Common myeloid progenitor, CD34-positive (primary cell): ENCODE measurements around the gene APOL1.
"Not testable (repeated sequence)": the region's sequence is repeated elsewhere in the genome, so short reads cannot be mapped to it uniquely, and the experiment has no call there.

Experiments
- CTCF ChIA-PET: fragments of 350-600 bp; sonication (Branson Sonifier 250); formaldehyde crosslinking; loops from one replicate; lab custom pipeline; 2021; ENCODE audit warnings: antibody characterized with exemption; lab: Charles Lee
- POLR2A ChIA-PET: fragments of 350-600 bp; sonication (Branson Sonifier 250); formaldehyde crosslinking; loops from one replicate; lab custom pipeline; 2021; ENCODE audit warnings: antibody characterized with exemption; lab: Charles Lee
- DNase-seq, 3 donors: peaks; one replicate each; pipeline versions ENCODE4 v3.0.0 to v3.0.0-alpha.2; 2013
- H3K27ac ChIP-seq, 2 experiments: 1 replicate in 1 of 2; 2 replicates in 1 of 2; pipeline ENCODE4 v1.7.0; 2013; ENCODE audit warnings: inconsistent platforms in 2 of 2, low read length in 2 of 2, mild to moderate bottlenecking in 2 of 2, low read depth in 1 of 2, moderate library complexity in 1 of 2; ENCODE audit not compliant: severe bottlenecking in 2 of 2, insufficient read depth in 1 of 2, poor library complexity in 1 of 2
- H3K27me3 ChIP-seq, 5 experiments: replicated peaks in 2 of 5; 1 replicate in 3 of 5; 2 replicates in 2 of 5; pipeline versions ENCODE4 v1.6.1 to v1.7.0; 2013; ENCODE audit warnings: low read length in 4 of 5, mild to moderate bottlenecking in 2 of 5, moderate library complexity in 2 of 5, inconsistent platforms in 1 of 5; ENCODE audit not compliant: insufficient read depth in 5 of 5, control insufficient read depth in 4 of 5
- H3K36me3 ChIP-seq, 4 experiments: 1 replicate in 2 of 4; 2 replicates in 2 of 4; pipeline versions ENCODE4 v1.6.1 to v1.7.0; 2013; ENCODE audit warnings: low read length in 3 of 4, control low read depth in 1 of 4, mild to moderate bottlenecking in 1 of 4; ENCODE audit not compliant: control insufficient read depth in 4 of 4, insufficient read depth in 4 of 4
- H3K4me1 ChIP-seq, 4 experiments: 1 replicate in 3 of 4; 2 replicates in 1 of 4; pipeline versions ENCODE4 v1.6.1 to v1.7.1; 2013; ENCODE audit warnings: low read length in 3 of 4, mild to moderate bottlenecking in 3 of 4, control low read depth in 1 of 4, inconsistent platforms in 1 of 4, moderate library complexity in 1 of 4; ENCODE audit not compliant: control insufficient read depth in 4 of 4, insufficient read depth in 4 of 4; ENCODE audit errors: control extremely low read depth in 1 of 4
- H3K4me3 ChIP-seq, 7 experiments: 1 replicate in 4 of 7; 2 replicates in 3 of 7; pipeline versions ENCODE4 v1.5.1 to v1.7.0; 2013; ENCODE audit warnings: mild to moderate bottlenecking in 7 of 7, low read length in 6 of 7, moderate library complexity in 6 of 7, inconsistent platforms in 2 of 7, low read depth in 2 of 7, control low read depth in 1 of 7; ENCODE audit not compliant: insufficient read depth in 4 of 7, control insufficient read depth in 1 of 7; ENCODE audit errors: extremely low read depth in 1 of 7
- H3K9me3 ChIP-seq, 5 experiments: 1 replicate in 4 of 5; 2 replicates in 1 of 5; pipeline versions ENCODE4 v1.6.1 to v1.7.1; 2013; ENCODE audit warnings: low read length in 4 of 5, mild to moderate bottlenecking in 2 of 5, inconsistent platforms in 1 of 5, low read depth in 1 of 5, moderate library complexity in 1 of 5; ENCODE audit not compliant: control insufficient read depth in 4 of 5, insufficient read depth in 2 of 5; ENCODE audit errors: control extremely low read depth in 1 of 5
- WGBS: methylation state at CpG from one replicate; pipeline ENCODE4 v1.1.5; 2013; ENCODE audit not compliant: insufficient coverage; 5-methylcytosine and 5-hydroxymethylcytosine counted together

APOL1 gene

DNA sequence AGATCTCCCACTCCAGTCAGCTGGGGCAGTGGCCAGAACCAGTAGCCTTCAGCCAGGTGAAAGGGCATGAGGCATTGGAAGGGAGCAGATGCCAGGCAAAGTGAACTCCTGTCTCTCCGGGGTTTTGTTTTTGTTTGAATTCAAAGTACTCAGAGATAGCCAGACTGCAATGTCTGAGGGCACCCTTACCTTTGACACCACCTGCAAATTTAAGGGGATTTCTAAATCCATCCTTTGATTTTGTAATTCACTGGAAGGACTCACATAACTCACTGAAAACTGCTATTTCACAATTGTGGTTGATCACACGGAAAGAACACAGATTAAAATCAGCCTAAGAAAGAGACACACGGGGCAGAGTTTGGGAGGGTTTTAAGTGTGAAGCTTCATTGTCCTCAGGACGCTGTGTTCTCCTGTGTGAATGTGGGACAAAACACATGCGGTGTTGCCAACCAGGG is 10.3 kb downstream of the APOL1 start:
- DNase-seq, H3K9me3 ChIP-seq, H3K27ac ChIP-seq, POLR2A ChIA-PET, H3K4me3 ChIP-seq, H3K27me3 ChIP-seq: not testable (repeated sequence)
- 91% methylated on average over 4 of the region's 5 CpGs for WGBS
- Histone ChIP-seq H3K36me3 (peaks cover 9 to 55% (median 14%) of the 10 kb centered on the region in 4 experiments), H3K4me1 (peaks cover 5 to 16% (median 13%) of the 10 kb centered on the region in 4 experiments)
- CTCF ChIA-PET, result interaction anchor here (1.9 kb wide), 1 partner anchor 9 kb away, joined by 5 read pairs; the partner anchor contains the start of gene APOL1

DNA sequence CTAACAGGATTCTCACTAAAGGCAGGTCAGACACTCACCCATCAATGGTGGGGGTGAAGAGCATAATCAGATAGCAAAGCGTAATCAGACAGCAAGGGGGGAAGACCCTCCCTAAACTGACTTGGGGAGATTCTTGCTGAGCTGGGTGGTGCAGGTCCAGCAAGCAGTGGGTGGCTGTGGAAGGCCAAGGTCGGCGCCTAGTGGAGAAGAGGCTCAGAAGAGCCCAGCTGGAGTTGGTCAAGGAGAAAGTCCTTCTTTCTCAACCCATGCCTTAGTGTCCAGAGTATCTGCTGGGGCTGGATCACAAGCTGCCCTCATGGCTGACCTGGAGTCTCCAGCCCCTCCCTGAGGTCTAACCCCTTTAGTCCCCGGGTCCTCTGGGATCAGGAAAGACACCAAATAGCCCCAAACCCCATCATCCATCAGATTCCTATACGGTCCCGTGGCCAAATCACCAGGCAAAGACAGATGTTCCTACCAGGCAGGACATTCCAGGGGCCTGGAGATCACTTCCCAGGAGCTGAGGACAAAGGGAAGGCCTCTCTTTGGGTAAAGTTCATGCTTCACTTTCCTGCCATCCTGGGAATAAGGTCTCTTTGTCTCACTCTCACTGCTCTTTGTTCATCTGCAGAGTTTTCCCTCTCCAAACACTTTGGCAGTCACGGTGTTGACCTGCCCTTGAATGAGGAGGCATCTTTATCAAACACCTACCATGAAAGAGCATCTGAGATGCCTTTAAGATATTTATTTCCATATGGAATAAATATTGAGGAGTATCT is 11.1 kb downstream of the APOL1 start:
- H3K27ac ChIP-seq, H3K4me1 ChIP-seq, POLR2A ChIA-PET, H3K9me3 ChIP-seq, H3K4me3 ChIP-seq, H3K27me3 ChIP-seq, DNase-seq: not testable (repeated sequence)
- H3K36me3 ChIP-seq, result peaks cover 9 to 55% (median 13%) of the 10 kb centered on the region in 4 experiments
- 81% methylated on average over 3 of the region's 7 CpGs for WGBS
- CTCF ChIA-PET, result interaction anchor here (1.0 to 1.9 kb wide), 4 partner anchors 10 to 70 kb away, joined by 3 to 5 read pairs (median 3); partner anchors contain the start of gene APOL1

DNA sequence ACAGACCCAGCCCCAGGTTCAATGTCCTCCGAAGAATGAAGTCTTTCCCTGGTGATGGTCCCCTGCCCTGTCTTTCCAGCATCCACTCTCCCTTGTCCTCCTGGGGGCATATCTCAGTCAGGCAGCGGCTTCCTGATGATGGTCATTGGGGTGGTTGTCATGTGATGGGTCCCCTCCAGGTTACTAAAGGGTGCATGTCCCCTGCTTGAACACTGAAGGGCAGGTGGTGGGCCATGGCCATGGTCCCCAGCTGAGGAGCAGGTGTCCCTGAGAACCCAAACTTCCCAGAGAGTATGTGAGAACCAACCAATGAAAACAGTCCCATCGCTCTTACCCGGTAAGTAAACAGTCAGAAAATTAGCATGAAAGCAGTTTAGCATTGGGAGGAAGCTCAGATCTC is 14.1 kb downstream of the APOL1 start:
- DNase-seq, result no peak
- ChIA-PET CTCF (interaction anchor here (0.6 to 1.7 kb wide), 4 partner anchors 11 to 219 kb away, joined by 3 to 9 read pairs (median 4); partner anchors contain the start of gene APOL1), POLR2A (no interaction called here)
- Histone ChIP-seq H3K27ac (no peak overlapping the region), H3K9me3 (no peaks in the 10 kb centered on the region), H3K4me3 (no peak overlapping the region), H3K27me3 (no peaks in the 10 kb centered on the region), H3K36me3 (peaks cover 6 to 40% (median 11%) of the 10 kb centered on the region in 4 experiments), H3K4me1 (no peaks in the 10 kb centered on the region)
- WGBS, result 100% methylated on average over 3 of the region's 4 CpGs

DNA sequence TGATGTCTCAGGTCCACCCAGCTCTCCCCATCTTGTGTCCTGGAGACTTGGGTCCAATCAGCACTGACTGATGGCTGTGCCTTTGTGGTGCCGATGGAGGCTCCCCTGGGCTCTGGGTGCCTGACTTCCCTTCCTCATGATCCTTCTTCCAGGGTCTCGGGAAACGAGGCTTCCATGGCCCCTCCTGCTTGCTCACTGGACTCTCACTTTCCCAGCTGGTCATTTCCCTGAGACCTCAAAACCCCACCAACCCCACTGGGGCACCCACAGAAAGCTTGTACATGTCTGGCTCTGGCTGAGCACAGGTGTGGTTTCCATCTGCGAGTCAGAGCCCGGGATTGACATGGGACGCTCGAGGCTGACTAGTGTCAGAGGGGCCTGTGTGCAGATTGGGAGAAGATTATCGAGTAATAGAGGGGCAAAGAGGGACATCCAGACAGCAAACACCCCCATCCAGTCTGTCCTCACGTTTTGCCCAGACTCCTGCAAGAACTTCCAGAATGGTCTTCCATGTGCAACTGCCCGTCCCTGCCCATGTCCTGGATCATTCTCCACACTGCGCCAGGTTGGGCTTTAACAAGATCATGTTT is 15.1 kb downstream of the APOL1 start:
- POLR2A ChIA-PET, result no interaction called here
- no peak overlapping the region for H3K27ac ChIP-seq
- H3K27me3 ChIP-seq, result no peaks in the 10 kb centered on the region
- no peak overlapping the region for H3K4me3 ChIP-seq
- DNase-seq, result no peak
- WGBS, result 100% methylated on average over 10 of the region's 11 CpGs
- H3K4me1 ChIP-seq, result no peaks in the 10 kb centered on the region
- CTCF ChIA-PET, result interaction anchor here (1.2 to 1.7 kb wide), 2 partner anchors 10 to 15 kb away, joined by 4 to 9 read pairs; partner anchors contain the start of gene APOL1
- H3K9me3 ChIP-seq, result no peaks in the 10 kb centered on the region
- peaks cover 4 to 31% (median 8%) of the 10 kb centered on the region in 4 experiments for H3K36me3 ChIP-seq

DNA sequence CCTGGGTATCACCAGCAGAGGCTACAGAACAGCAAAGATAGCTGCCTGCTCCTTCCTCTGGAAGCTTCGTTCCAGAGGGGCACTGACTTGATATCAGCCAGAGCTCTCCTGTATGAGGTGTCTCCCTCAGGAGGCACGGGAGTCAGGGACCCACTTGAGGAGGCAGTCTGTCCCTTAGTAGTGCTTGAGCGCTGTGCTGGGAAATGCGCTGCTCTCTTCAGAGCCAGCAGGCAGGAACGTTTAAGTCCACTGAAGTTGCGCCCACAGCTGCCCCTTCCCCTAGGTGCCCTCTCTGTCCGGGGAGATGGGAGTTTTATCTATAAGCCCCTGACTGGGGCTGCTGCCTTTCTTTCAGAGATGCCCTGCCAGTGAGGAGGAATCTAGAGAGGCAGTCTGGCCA is 18.3 kb downstream of the APOL1 start:
- POLR2A ChIA-PET, result not testable (repeated sequence)

DNA sequence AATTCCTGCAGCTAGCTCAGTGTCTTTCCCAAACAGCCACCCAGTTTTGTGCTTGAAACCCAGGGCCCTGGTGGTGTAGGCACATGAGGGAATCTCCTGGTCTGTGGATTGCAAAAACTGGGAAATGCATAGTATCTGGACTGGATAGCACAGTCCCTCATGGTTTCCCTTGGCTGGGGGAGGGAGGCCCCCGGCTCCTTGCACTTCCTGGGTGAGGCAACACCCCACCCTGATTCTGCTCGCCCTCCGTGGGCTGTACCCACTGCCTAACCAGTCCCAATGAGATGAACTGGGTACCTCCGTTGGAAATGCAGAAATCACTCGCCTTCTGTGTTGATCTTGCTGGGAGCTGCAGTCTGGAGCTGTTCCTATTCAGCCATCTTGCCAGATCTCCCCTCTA is 19.0 kb downstream of the APOL1 start:
- H3K27me3 ChIP-seq, H3K27ac ChIP-seq, H3K4me1 ChIP-seq, POLR2A ChIA-PET, H3K9me3 ChIP-seq, H3K4me3 ChIP-seq, H3K36me3 ChIP-seq, DNase-seq, CTCF ChIA-PET: not testable (repeated sequence)
- 90% methylated on average over 5 of the region's 5 CpGs for WGBS

More for the DNA sequence above, 18.3 kb downstream of the APOL1 start:
- H3K9me3 ChIP-seq, H3K36me3 ChIP-seq, H3K4me3 ChIP-seq, H3K27me3 ChIP-seq, H3K4me1 ChIP-seq, DNase-seq, CTCF ChIA-PET, H3K27ac ChIP-seq: not testable (repeated sequence)
- WGBS, result 95% methylated on average over 7 of the region's 7 CpGs

DNA sequence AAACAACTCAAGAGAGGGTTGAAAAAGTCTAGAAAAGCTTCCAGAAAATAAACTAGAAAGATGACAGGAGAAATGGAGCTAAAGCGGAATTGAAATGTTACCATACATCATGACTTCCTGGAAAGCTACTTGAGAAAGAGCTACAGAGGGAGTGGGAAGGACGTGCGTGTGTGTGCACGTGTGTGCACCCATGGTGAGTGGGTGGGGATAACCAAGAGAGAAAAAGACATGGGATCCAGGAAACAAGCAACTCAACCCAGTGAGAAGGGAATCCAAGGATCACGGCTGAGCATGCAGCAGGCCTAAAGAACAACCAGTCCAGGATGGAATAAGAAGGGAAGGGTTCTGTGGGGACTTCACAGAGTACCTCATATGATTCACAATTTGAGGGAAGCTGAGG is 21.6 kb downstream of the APOL1 start:
- 89% methylated on average over 5 of the region's 5 CpGs for WGBS
- Histone ChIP-seq H3K27me3 (no peaks in the 10 kb centered on the region), H3K36me3 (no peaks in the 10 kb centered on the region), H3K4me3 (no peak overlapping the region), H3K27ac (no peak overlapping the region), H3K9me3 (no peaks in the 10 kb centered on the region), H3K4me1 (peaks cover 0 to 11% (median 6%) of the 10 kb centered on the region in 4 experiments)
- CTCF ChIA-PET, result interaction anchor here (1.3 to 2.2 kb wide), 3 partner anchors 8 to 12 kb away, joined by 3 to 8 read pairs (median 4); no protein-coding TSS in a partner anchor
- DNase-seq, result no peak
- POLR2A ChIA-PET, result no interaction called here
